GM21367 (cell line): ENCODE data around the gene CD300LD.

Experiments used
- ATAC-seq: cut with Tn5 transposase; IDR thresholded peaks from one replicate; pipeline ENCODE4 v1.9.1; 2021; ENCODE audit not compliant: unreplicated experiment

Gene CD300LD

GRCh38 chr17:74607221-74607620 is 15.1 kb upstream of the CD300LD start:
- ATAC-seq: no peak

GRCh38 chr17:74606050-74606449 is 14.0 kb upstream of the CD300LD start:
- no peak for ATAC-seq

GRCh38 chr17:74605361-74605760 is 13.3 kb upstream of the CD300LD start:
- no peak for ATAC-seq

GRCh38 chr17:74604761-74605160 is 12.7 kb upstream of the CD300LD start:
- ATAC-seq: no peak

GRCh38 chr17:74604200-74604599 is 12.1 kb upstream of the CD300LD start:
- no peak for ATAC-seq

- no peak for ATAC-seq
Measured at GRCh38 chr17:74603746-74604145, 11.7 kb upstream of the CD300LD start.

GRCh38 chr17:74603037-74603635 is 11.1 kb upstream of the CD300LD start:
- no peak for ATAC-seq

- ATAC-seq: no peak
Measured at GRCh38 chr17:74601944-74602572, 10.0 kb upstream of the CD300LD start.

- ATAC-seq: no peak
Measured at GRCh38 chr17:74599448-74599939, 7.4 kb upstream of the CD300LD start.

GRCh38 chr17:74599023-74599399 is 6.9 kb upstream of the CD300LD start:
- no peak for ATAC-seq

- ATAC-seq: no peak
Measured at GRCh38 chr17:74598346-74599022, 6.4 kb upstream of the CD300LD start.

GRCh38 chr17:74597069-74597790 is 5.1 kb upstream of the CD300LD start:
- ATAC-seq: no peak

- ATAC-seq: no peak
Measured at GRCh38 chr17:74595037-74595750, 3.1 kb upstream of the CD300LD start.

- no peak for ATAC-seq
Measured at GRCh38 chr17:74591503-74591902, 580 bp downstream of the CD300LD start.

- no peak for ATAC-seq
Measured at GRCh38 chr17:74585711-74586110, 6.4 kb downstream of the CD300LD start.

GRCh38 chr17:74584292-74585060 is 7.6 kb downstream of the CD300LD start:
- no peak for ATAC-seq

GRCh38 chr17:74582633-74583032 is 9.4 kb downstream of the CD300LD start:
- no peak for ATAC-seq

- ATAC-seq: no peak
Measured at GRCh38 chr17:74579900-74580299, 12.2 kb downstream of the CD300LD start.

- no peak for ATAC-seq
Measured at GRCh38 chr17:74578979-74579378, 13.1 kb downstream of the CD300LD start.

GRCh38 chr17:74574489-74575142 is 17.5 kb downstream of the CD300LD start:
- ATAC-seq: no peak
